Esophagus muscularis mucosa (tissue), 4 donors: ENCODE data around the gene PNPT1. TPM values are rescaled to one million over a fixed set of nuclear protein-coding genes. Genes with fewer than 3 reads are reported as not detected.

Experiments
- DNase-seq: peaks from one replicate; pipeline ENCODE4 v3.0.0-alpha.2; 2017; ENCODE audit errors: extremely low spot score
- H3K27ac ChIP-seq, 4 donors: fragments of 200-600 bp; sonication (generic); replicated peaks in 1 of 4; 1 replicate in 3 of 4; 2 replicates in 1 of 4; pipeline ENCODE4 v1.5.1; 2016 to 2019; ENCODE audit warnings: mild to moderate bottlenecking in 1 of 4
- H3K27me3 ChIP-seq, 4 donors: fragments of 200-600 bp; sonication (generic); one replicate each; pipeline versions ENCODE4 v1.5.1 to v1.6.0; 2016 to 2019
- H3K36me3 ChIP-seq, 4 donors: fragments of 200-600 bp; sonication (generic); one replicate each; pipeline ENCODE4 v1.5.1; 2016 to 2019
- H3K4me1 ChIP-seq, 4 donors: fragments of 200-600 bp; sonication (generic); one replicate each; pipeline ENCODE4 v1.5.1; 2016 to 2019
- H3K4me3 ChIP-seq, 4 donors: fragments of 200-600 bp; sonication (generic); 1 replicate in 2 of 4; 2 replicates in 2 of 4; pipeline ENCODE4 v1.5.1; 2016 to 2019; ENCODE audit warnings: mild to moderate bottlenecking in 4 of 4, moderate library complexity in 1 of 4
- H3K9me3 ChIP-seq, 4 donors: fragments of 200-600 bp; sonication (generic); 1 replicate in 3 of 4; 2 replicates in 1 of 4; pipeline ENCODE4 v1.5.1; 2016 to 2019
- EP300 ChIP-seq: sonication (generic); formaldehyde crosslinking; IDR thresholded peaks from one replicate; pipeline ENCODE4 v1.6.1; 2017; ENCODE audit warnings: antibody characterized with exemption
- POLR2A ChIP-seq: fragments of 450-650 bp; IDR thresholded peaks from one replicate; pipeline ENCODE4 v1.6.1; 2017; ENCODE audit warnings: antibody characterized with exemption, moderate library complexity, mild to moderate bottlenecking, low read depth
- POLR2AphosphoS5 ChIP-seq, 2 donors: sonication (generic); formaldehyde crosslinking; IDR thresholded peaks; one replicate each; pipeline ENCODE4 v1.6.1; 2017; ENCODE audit warnings: antibody characterized with exemption in 2 of 2
- WGBS: methylation state at CpG from one replicate; pipeline ENCODE4 v1.1.5; 2018; 5-methylcytosine and 5-hydroxymethylcytosine counted together
- intact Hi-C: fragments of 100-400 bp; cut with DNase I; formaldehyde crosslinking; loops from one replicate; pipeline ENCODE4 v1.15.1; 2023
- total RNA-seq, 4 donors: library from RNA; depleted of rRNA; stranded (reverse); fragments of >200 nt; gene quantifications; one replicate each; pipeline versions ENCODE4 v1.1.0 to v1.2.1, GENCODE V29; 2016
- TF ChIP-seq, protein P1 (sequence below), 3 experiments: fragments of 200-600 bp in 2 of 3; fragments of 450-650 bp in 1 of 3; sonication (generic) in 2 of 3; IDR thresholded peaks; one replicate each; pipeline ENCODE4 v1.5.1; 2017 to 2019; ENCODE audit warnings: antibody characterized with exemption in 3 of 3, mild to moderate bottlenecking in 2 of 3, moderate library complexity in 1 of 3

PNPT1 gene
- total RNA-seq, 4 donors from 2014 or later = 13.1 to 17.2 (median 15.6) TPM

DNA sequence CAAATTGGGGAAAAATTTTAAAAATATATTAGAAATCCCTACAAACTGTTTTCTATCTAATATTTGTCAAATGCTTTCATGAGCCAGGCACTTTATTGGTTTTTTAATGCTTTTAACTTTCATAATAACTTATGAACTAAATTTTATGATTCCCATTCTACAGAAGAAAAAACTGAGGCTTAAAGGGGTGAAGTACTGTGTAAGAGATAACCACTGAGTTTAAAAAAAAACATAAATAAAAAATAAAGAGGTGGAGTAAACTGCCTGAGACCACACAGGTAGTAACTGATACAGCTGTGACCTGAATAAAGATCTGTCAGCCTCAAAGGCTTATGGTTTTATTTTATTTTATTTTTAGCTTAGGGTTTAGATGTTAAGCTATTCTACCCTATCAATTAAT lies 24.7 kb downstream of the PNPT1 start:
- no peaks in the 10 kb centered on the region for H3K9me3 ChIP-seq
- no peaks in the 10 kb centered on the region for H3K4me1 ChIP-seq
- TF ChIP-seq, protein P1, sequence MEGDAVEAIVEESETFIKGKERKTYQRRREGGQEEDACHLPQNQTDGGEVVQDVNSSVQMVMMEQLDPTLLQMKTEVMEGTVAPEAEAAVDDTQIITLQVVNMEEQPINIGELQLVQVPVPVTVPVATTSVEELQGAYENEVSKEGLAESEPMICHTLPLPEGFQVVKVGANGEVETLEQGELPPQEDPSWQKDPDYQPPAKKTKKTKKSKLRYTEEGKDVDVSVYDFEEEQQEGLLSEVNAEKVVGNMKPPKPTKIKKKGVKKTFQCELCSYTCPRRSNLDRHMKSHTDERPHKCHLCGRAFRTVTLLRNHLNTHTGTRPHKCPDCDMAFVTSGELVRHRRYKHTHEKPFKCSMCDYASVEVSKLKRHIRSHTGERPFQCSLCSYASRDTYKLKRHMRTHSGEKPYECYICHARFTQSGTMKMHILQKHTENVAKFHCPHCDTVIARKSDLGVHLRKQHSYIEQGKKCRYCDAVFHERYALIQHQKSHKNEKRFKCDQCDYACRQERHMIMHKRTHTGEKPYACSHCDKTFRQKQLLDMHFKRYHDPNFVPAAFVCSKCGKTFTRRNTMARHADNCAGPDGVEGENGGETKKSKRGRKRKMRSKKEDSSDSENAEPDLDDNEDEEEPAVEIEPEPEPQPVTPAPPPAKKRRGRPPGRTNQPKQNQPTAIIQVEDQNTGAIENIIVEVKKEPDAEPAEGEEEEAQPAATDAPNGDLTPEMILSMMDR (IDR thresholded peaks at IDR 0.05) = no peak
- no peak for TF ChIP-seq POLR2A
- TF ChIP-seq POLR2AphosphoS5 (IDR thresholded peaks at IDR 0.05) = no peak
- TF ChIP-seq EP300 = no peak
- intact Hi-C loops = no loop called here
- H3K27me3 ChIP-seq = no peaks in the 10 kb centered on the region
- H3K36me3 ChIP-seq = peaks cover 16 to 84% (median 57%) of the 10 kb centered on the region in 4 donors
- DNase-seq = no peak
- H3K27ac ChIP-seq = no peak overlapping the region
- no peak overlapping the region for H3K4me3 ChIP-seq

DNA sequence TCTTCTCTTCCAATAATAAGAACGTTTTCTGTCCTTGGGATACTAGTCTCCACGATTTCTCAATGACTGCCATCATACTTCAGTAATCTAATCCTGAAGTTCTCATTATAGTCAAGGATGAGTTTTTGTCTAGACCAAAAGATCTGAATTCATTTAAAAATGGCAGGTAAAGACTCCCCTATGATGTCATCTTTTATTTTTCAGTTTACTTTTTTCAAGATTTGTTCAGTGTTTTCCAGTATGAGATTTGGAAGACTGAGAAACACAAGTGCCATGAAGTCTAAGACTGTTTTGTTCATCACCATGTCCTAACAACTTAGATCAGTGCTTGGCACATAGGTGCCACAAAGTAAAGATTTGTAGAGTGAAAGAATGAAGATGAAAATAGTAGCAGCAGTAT lies 40.4 kb downstream of the PNPT1 start:
- H3K4me1 ChIP-seq = no peaks in the 10 kb centered on the region
- no peaks in the 10 kb centered on the region for H3K27me3 ChIP-seq
- TF ChIP-seq EP300 (no peak), POLR2A (no peak), POLR2AphosphoS5 (IDR thresholded peaks at IDR 0.05) (no peak)
- TF ChIP-seq, protein P1 (IDR thresholded peaks at IDR 0.05) = no peak
- intact Hi-C loops = no loop called here
- no peak for DNase-seq
- H3K27ac ChIP-seq = no peak overlapping the region
- peaks cover 15 to 55% (median 39%) of the 10 kb centered on the region in 4 donors for H3K36me3 ChIP-seq
- H3K4me3 ChIP-seq = no peak overlapping the region
- 96% methylated on average over 2 of the region's 2 CpGs for WGBS
- no peaks in the 10 kb centered on the region for H3K9me3 ChIP-seq

- WGBS = 98% methylated on average over 1 of the region's 1 CpG
- intact Hi-C loops = no loop called here
Observed at GRCh38 chr2:55649211-55649610, 44.4 kb downstream of the PNPT1 start.

GRCh38 chr2:55636831-55637230 lies 56.8 kb downstream of the PNPT1 start:
- DNase-seq = no peak
- 97% methylated on average over 3 of the region's 3 CpGs for WGBS
- Histone ChIP-seq H3K9me3 (no peaks in the 10 kb centered on the region), H3K36me3 (peaks cover 29 to 83% (median 72%) of the 10 kb centered on the region in 4 donors), H3K27me3 (no peaks in the 10 kb centered on the region), H3K27ac (no peak overlapping the region), H3K4me3 (no peak overlapping the region), H3K4me1 (no peaks in the 10 kb centered on the region)
- intact Hi-C loops = no loop called here
- TF ChIP-seq EP300 (no peak), POLR2A (no peak), POLR2AphosphoS5 (IDR thresholded peaks at IDR 0.05) (no peak)
- TF ChIP-seq, protein P1 (IDR thresholded peaks at IDR 0.05) = no peak

More at GRCh38 chr2:55649211-55649610, 44.4 kb downstream of the PNPT1 start:
- Histone ChIP-seq H3K4me3 (no peak overlapping the region), H3K9me3 (no peaks in the 10 kb centered on the region), H3K36me3 (peaks cover 7 to 55% (median 42%) of the 10 kb centered on the region in 4 donors), H3K27ac (no peak overlapping the region), H3K4me1 (no peaks in the 10 kb centered on the region), H3K27me3 (no peaks in the 10 kb centered on the region)
- DNase-seq = no peak
- TF ChIP-seq, protein P1 (IDR thresholded peaks at IDR 0.05) = no peak
- TF ChIP-seq POLR2AphosphoS5 (IDR thresholded peaks at IDR 0.05) (no peak), POLR2A (no peak), EP300 (no peak)

GRCh38 chr2:55628931-55629330 lies 64.7 kb downstream of the PNPT1 start:
- TF ChIP-seq EP300 (no peak), POLR2AphosphoS5 (IDR thresholded peaks at IDR 0.05) (no peak), POLR2A (no peak)
- TF ChIP-seq, protein P1 (IDR thresholded peaks at IDR 0.05) = no peak
- DNase-seq = no peak
- Histone ChIP-seq H3K27me3 (no peaks in the 10 kb centered on the region), H3K27ac (no peak overlapping the region), H3K9me3 (no peaks in the 10 kb centered on the region), H3K4me3 (no peak overlapping the region), H3K36me3 (peaks cover 0 to 16% (median 9%) of the 10 kb centered on the region in 4 donors), H3K4me1 (peaks cover 0 to 10% (median 5%) of the 10 kb centered on the region in 4 donors)
- intact Hi-C loops = no loop called here
- 97% methylated on average over 2 of the region's 2 CpGs for WGBS
